ENCODE results near the gene SLC19A3. TPM values are rescaled to one million over a fixed set of nuclear protein-coding genes. Genes with fewer than 3 reads are reported as not detected.
"Not testable (repeated sequence)": the region's sequence is repeated elsewhere in the genome, so short reads cannot be mapped to it uniquely, and the experiment has no call there.

Gene SLC19A3
- total RNA-seq, 1 donor from 2014 or later: 11.4 TPM

GRCh38 chr2:227748079-227748478, 30.3 kb upstream of the SLC19A3 start:
- H3K4me3 Mint-ChIP-seq: no peak overlapping the region
- no peak overlapping the region for H3K27ac Mint-ChIP-seq
- TF ChIP-seq, protein P1, sequence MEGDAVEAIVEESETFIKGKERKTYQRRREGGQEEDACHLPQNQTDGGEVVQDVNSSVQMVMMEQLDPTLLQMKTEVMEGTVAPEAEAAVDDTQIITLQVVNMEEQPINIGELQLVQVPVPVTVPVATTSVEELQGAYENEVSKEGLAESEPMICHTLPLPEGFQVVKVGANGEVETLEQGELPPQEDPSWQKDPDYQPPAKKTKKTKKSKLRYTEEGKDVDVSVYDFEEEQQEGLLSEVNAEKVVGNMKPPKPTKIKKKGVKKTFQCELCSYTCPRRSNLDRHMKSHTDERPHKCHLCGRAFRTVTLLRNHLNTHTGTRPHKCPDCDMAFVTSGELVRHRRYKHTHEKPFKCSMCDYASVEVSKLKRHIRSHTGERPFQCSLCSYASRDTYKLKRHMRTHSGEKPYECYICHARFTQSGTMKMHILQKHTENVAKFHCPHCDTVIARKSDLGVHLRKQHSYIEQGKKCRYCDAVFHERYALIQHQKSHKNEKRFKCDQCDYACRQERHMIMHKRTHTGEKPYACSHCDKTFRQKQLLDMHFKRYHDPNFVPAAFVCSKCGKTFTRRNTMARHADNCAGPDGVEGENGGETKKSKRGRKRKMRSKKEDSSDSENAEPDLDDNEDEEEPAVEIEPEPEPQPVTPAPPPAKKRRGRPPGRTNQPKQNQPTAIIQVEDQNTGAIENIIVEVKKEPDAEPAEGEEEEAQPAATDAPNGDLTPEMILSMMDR (IDR thresholded peaks at IDR 0.05; ENCODE audit: unreplicated experiment): peak; percentile 34
- H3K4me1 Mint-ChIP-seq: no peaks in the 10 kb centered on the region
- no peaks in the 10 kb centered on the region for H3K36me3 Mint-ChIP-seq
- no peaks in the 10 kb centered on the region for H3K27me3 Mint-ChIP-seq (ENCODE audit: low read depth)
- DNase-seq (ENCODE audit: low spot score in 2 of 2, unreplicated experiment in 2 of 2): no peak
- H3K9me3 Mint-ChIP-seq: no peaks in the 10 kb centered on the region

DNA sequence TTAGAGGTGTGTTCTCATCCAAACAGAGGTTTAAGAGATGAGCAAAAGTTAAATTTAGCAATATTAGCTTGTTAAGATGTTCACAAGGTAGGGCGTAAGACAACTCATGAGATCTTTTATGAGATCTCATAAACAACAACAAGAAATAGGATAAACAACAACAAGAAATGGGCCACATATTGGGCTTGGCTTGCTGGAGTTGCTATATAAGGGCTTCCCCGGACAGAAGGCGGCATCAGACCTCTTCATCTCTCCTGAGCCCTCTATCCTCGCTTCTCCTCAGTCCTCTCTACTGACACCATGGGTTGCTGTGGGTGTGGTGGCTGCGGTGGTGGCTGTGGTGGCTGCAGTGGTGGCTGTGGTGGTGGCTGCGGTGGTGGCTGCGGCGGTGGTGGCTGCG, 27.8 kb upstream of the SLC19A3 start, which contains the start of gene SCYGR8:
TSS of gene SCYGR8 (plus strand) at position 301 of the 400 bp plus-strand sequence. CDS start at position 301, 0 bp downstream.
- H3K36me3 Mint-ChIP-seq: no peaks in the 10 kb centered on the region
- no peak within 1 kb of the TSS for H3K27ac Mint-ChIP-seq
- no peak for DNase-seq (ENCODE audit: low spot score in 2 of 2, unreplicated experiment in 2 of 2)
- TF ChIP-seq, protein P1 (IDR thresholded peaks at IDR 0.05; ENCODE audit: unreplicated experiment): no peak
- no peak within 1 kb of the TSS for H3K4me3 Mint-ChIP-seq
- no peaks in the 10 kb centered on the region for H3K4me1 Mint-ChIP-seq
- H3K9me3 Mint-ChIP-seq: no peaks in the 10 kb centered on the region
- H3K27me3 Mint-ChIP-seq (ENCODE audit: low read depth): no peaks in the 10 kb centered on the region

DNA sequence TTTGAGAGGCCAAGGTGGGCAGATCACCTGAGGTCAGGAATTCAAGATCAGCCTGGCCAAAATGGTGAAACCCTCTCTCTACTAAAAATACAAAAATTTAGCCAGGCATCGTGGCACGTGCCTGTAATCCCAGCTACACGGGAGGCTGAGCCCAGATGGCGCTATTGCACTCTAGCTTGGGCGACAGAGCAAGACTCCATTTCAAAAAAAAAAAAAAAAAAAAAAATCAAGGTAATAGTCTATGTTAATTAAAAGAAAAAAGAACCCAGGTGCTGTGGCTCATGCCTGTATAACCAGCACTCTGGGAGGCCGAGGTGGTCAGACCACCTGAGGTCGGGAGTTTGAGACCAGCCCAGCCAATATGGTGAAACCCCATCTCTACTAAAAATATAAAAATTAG, 22.9 kb upstream of the SLC19A3 start:
- not testable (repeated sequence) for H3K36me3 Mint-ChIP-seq; H3K4me3 Mint-ChIP-seq; H3K27ac Mint-ChIP-seq; H3K27me3 Mint-ChIP-seq (ENCODE audit: low read depth); DNase-seq (ENCODE audit: low spot score in 2 of 2, unreplicated experiment in 2 of 2); H3K9me3 Mint-ChIP-seq; H3K4me1 Mint-ChIP-seq

- Mint-ChIP-seq H3K4me1 (peaks cover 6% of the 10 kb centered on the region), H3K27me3 (ENCODE audit: low read depth) (no peaks in the 10 kb centered on the region), H3K36me3 (no peaks in the 10 kb centered on the region), H3K27ac (no peak overlapping the region), H3K4me3 (no peak overlapping the region), H3K9me3 (peaks cover 6% of the 10 kb centered on the region)
- TF ChIP-seq, protein P1 (IDR thresholded peaks at IDR 0.05; ENCODE audit: unreplicated experiment): no peak
- no peak for DNase-seq (ENCODE audit: low spot score in 2 of 2, unreplicated experiment in 2 of 2)
Measured at GRCh38 chr2:227739351-227739750, 21.5 kb upstream of the SLC19A3 start.

GRCh38 chr2:227728035-227728434, 10.2 kb upstream of the SLC19A3 start, which contains the start of gene SCYGR7:
TSS of gene SCYGR7 (plus strand) at chr2:227728335. CDS start at chr2:227728335, 0 bp downstream.
- Mint-ChIP-seq H3K9me3 (peaks cover 2% of the 10 kb centered on the region), H3K36me3 (no peaks in the 10 kb centered on the region), H3K4me1 (peaks cover under 1% of the 10 kb centered on the region), H3K27me3 (ENCODE audit: low read depth) (no peaks in the 10 kb centered on the region), H3K4me3 (no peak within 1 kb of the TSS), H3K27ac (no peak within 1 kb of the TSS)
- TF ChIP-seq, protein P1 (IDR thresholded peaks at IDR 0.05; ENCODE audit: unreplicated experiment): no peak
- no peak for DNase-seq (ENCODE audit: low spot score in 2 of 2, unreplicated experiment in 2 of 2)

DNA sequence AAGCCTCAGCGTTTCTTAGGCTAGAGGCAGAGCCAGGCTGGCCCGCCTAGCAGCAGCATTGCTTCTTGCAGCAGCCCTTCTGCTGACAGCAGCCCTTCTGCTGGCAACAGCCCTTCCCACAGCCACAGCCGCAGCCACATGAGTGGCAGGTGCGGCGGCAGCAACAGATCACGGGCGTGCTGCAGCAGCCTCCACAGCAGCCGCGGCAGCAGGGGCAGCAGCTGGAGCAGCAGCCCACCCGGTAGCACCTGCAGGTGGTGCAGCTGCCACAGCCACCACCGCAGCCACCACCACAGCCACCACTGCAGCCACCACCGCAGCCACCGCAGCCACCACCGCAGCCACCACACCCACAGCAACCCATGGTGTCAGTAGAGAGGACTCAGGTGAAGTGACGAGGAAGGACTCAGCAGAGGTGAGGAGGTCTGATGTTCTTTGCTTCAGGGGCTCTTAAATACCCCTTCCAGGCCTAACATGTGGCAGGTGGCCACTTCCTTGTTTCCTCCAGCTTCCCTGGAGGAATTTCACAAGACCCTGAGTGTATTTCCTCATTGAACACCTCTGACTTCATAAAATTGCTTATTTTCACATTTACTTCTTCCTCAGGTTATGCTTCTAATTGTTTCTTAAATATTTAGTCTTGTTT, 6.7 kb upstream of the SLC19A3 start, which contains the start of gene SCYGR6:
TSS of gene SCYGR6 (minus strand) at position 364 of the 646 bp plus-strand sequence. CDS start at position 364, 0 bp downstream.
- Mint-ChIP-seq H3K9me3 (no peaks in the 10 kb centered on the region), H3K27ac (no peak within 1 kb of the TSS), H3K36me3 (no peaks in the 10 kb centered on the region), H3K27me3 (ENCODE audit: low read depth) (no peaks in the 10 kb centered on the region), H3K4me1 (peaks cover 10% of the 10 kb centered on the region), H3K4me3 (no peak within 1 kb of the TSS)
- DNase-seq (ENCODE audit: low spot score in 2 of 2, unreplicated experiment in 2 of 2): no peak
- TF ChIP-seq, protein P1 (IDR thresholded peaks at IDR 0.05; ENCODE audit: unreplicated experiment): no peak

GRCh38 chr2:227722821-227723220, 5.0 kb upstream of the SLC19A3 start:
- H3K4me3 Mint-ChIP-seq; DNase-seq (ENCODE audit: low spot score in 2 of 2, unreplicated experiment in 2 of 2); H3K36me3 Mint-ChIP-seq; H3K27me3 Mint-ChIP-seq (ENCODE audit: low read depth); H3K9me3 Mint-ChIP-seq: not testable (repeated sequence)
- Mint-ChIP-seq H3K27ac (peak overlapping the region; percentile 14), H3K4me1 (peaks cover 13% of the 10 kb centered on the region)

All from mesothelial cell of epicardium (in vitro differentiated cells).